ENCODE data around the gene ADGRV1. TPM values are rescaled to one million over a fixed set of nuclear protein-coding genes. Genes with fewer than 3 reads are reported as not detected.

The ADGRV1 gene
- total RNA-seq, 2 donors from 2014 or later: 97.6 to 117 TPM

- Histone ChIP-seq H3K27me3 (ENCODE audit: control insufficient read depth, insufficient read depth, low read length, poor library complexity, severe bottlenecking) (no peaks in the 10 kb centered on the region), H3K9me3 (ENCODE audit: control insufficient read depth, low read length) (no peaks in the 10 kb centered on the region), H3K27ac (ENCODE audit: low read depth, low read length) (no peak overlapping the region), H3K36me3 (ENCODE audit: control insufficient read depth, insufficient read depth, low read length) (no peaks in the 10 kb centered on the region), H3K4me3 (ENCODE audit: low read length) (no peak overlapping the region), H3K9ac (ENCODE audit: extremely low read depth, low read length, poor library complexity, severe bottlenecking) (no peak overlapping the region), H3K4me1 (ENCODE audit: control insufficient read depth, insufficient read depth, low read length) (no peaks in the 10 kb centered on the region)
- Mint-ChIP-seq H3K36me3 (ENCODE audit: low read depth) (no peaks in the 10 kb centered on the region), H3K9me3 (no peaks in the 10 kb centered on the region), H3K27me3 (ENCODE audit: insufficient read depth) (no peaks in the 10 kb centered on the region), H3K27ac (no peak overlapping the region), H3K4me3 (no peak overlapping the region), H3K4me1 (no peaks in the 10 kb centered on the region)
- no peak for TF ChIP-seq CTCF (conservative IDR thresholded peaks at IDR 0.05)
- no peak for DNase-seq
- WGBS, 2 experiments (ENCODE audit: insufficient coverage in 1 of 2, insufficient read length in 1 of 2): 70 to 78% methylated on average over 5 to 6 of the region's 6 CpGs
Measured at GRCh38 chr5:91211997-91212713, 653.6 kb downstream of the ADGRV1 start.

GRCh38 chr5:91212714-91213092 lies 654.1 kb downstream of the ADGRV1 start:
- H3K4me3 ChIP-seq (ENCODE audit: low read length): no peak overlapping the region
- no peaks in the 10 kb centered on the region for H3K36me3 Mint-ChIP-seq (ENCODE audit: low read depth)
- no peaks in the 10 kb centered on the region for H3K9me3 ChIP-seq (ENCODE audit: control insufficient read depth, low read length)
- no peak for DNase-seq
- no peak overlapping the region for H3K9ac ChIP-seq (ENCODE audit: extremely low read depth, low read length, poor library complexity, severe bottlenecking)
- no peak overlapping the region for H3K27ac ChIP-seq (ENCODE audit: low read depth, low read length)
- H3K27me3 ChIP-seq (ENCODE audit: control insufficient read depth, insufficient read depth, low read length, poor library complexity, severe bottlenecking): no peaks in the 10 kb centered on the region
- H3K27me3 Mint-ChIP-seq (ENCODE audit: insufficient read depth): no peaks in the 10 kb centered on the region
- H3K4me3 Mint-ChIP-seq: no peak overlapping the region
- H3K4me1 Mint-ChIP-seq: peaks cover 4% of the 10 kb centered on the region
- no peak for TF ChIP-seq CTCF (conservative IDR thresholded peaks at IDR 0.05)
- no peaks in the 10 kb centered on the region for H3K9me3 Mint-ChIP-seq
- no peaks in the 10 kb centered on the region for H3K36me3 ChIP-seq (ENCODE audit: control insufficient read depth, insufficient read depth, low read length)
- no peak overlapping the region for H3K27ac Mint-ChIP-seq
- H3K4me1 ChIP-seq (ENCODE audit: control insufficient read depth, insufficient read depth, low read length): no peaks in the 10 kb centered on the region
- WGBS, 2 experiments (ENCODE audit: insufficient coverage in 1 of 2, insufficient read length in 1 of 2): 93 to 100% methylated on average over 1 of the region's 1 CpG

Other genes starting within 250 kb of the ADGRV1 start
- 10 to 100 TPM; 50.7 to 65.1 TPM for gene CETN3, start 149.0 kb upstream of the ADGRV1 start, total RNA-seq
- 1 to 10 TPM; 3.5 to 5.0 TPM for gene MBLAC2, start 84.0 kb upstream of the ADGRV1 start, total RNA-seq
- gene POLR3G, start 83.9 kb upstream of the ADGRV1 start, total RNA-seq: 10 to 100 TPM in 1 of 2 donors, 1 to 10 TPM in 1; 6.3 to 16.4 TPM
- 10 to 100 TPM; 18.2 to 18.7 TPM for gene LYSMD3, start 29.2 kb upstream of the ADGRV1 start, total RNA-seq

Data from endodermal cell (in vitro differentiated cells).